ENCODE measurements around the gene FBXL14.

The FBXL14 gene

DNA sequence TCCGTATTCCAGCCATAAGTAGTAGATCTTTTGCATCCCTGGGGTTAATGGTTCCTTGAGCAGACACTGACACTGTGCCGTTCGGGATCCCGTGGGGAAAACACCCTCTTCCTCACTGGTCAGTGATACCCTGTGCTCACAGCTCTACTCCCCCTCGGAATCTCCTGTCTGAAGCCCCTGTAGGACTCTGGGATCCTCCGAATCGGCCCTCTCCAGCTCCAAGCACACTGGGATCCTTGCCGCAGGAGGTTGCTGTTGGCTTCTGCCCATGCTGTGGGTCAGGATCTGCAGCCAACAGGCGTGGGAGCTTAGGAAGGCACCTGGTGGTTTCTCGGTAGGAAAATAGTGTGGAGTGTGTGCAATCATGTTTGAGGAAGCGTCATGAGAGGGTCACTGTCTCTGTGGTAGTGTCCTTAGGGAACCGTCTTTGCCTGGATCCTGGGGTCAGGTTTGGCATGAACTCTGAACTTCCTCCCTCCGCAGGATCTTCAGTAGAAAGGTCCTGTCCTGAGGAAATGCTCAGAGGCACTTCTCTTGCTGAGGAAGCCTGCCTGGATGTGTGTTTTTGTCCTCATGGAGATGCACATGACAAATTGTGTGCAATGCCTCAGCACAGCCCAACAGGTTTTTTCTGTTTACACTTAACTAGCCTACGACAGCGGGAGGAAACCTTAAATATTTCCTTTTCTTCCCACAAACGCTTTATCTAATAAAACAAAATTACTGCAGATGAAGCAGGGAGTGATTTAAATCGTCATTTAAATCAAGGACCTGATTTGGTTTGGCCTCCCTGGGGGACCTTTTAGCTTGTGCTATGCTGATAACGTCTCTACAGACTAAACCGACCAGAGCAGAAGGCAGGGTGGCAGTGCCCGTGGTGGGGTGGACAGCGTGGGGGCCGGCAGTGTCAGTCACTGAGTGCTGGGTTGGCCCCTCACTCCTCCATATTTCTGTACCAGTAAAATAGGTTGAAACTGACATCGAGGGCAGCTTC, 18.7 kb downstream of the FBXL14 start:
- Histone ChIP-seq H3K36me3 (ENCODE audit: control insufficient read depth in 1 of 2, insufficient read depth in 2 of 2, low read length in 2 of 2) (no peaks in the 10 kb centered on the region), H3K27me3 (ENCODE audit: low read depth, low read length) (no peaks in the 10 kb centered on the region), H3K4me3 (ENCODE audit: low read depth in 1 of 2, low read length in 2 of 2) (peak overlapping the region; percentile 7 to 43), H3K9me3 (ENCODE audit: control insufficient read depth in 1 of 2, low read length in 2 of 2) (no peaks in the 10 kb centered on the region), H3K4me1 (ENCODE audit: control insufficient read depth in 1 of 2, insufficient read depth in 2 of 2, low read length in 2 of 2) (peaks cover 0 to 22% of the 10 kb centered on the region in 2 donors), H3K27ac (ENCODE audit: low read length) (no peak overlapping the region)

GRCh38 chr12:1574865-1575259, 19.5 kb downstream of the FBXL14 start:
- H3K27ac ChIP-seq (ENCODE audit: low read length), result no peak overlapping the region
- H3K9me3 ChIP-seq (ENCODE audit: control insufficient read depth in 1 of 2, low read length in 2 of 2), result no peaks in the 10 kb centered on the region
- no peak overlapping the region for H3K4me3 ChIP-seq (ENCODE audit: low read depth in 1 of 2, low read length in 2 of 2)
- H3K4me1 ChIP-seq (ENCODE audit: control insufficient read depth in 1 of 2, insufficient read depth in 2 of 2, low read length in 2 of 2), result peaks cover 0 to 22% of the 10 kb centered on the region in 2 donors
- no peaks in the 10 kb centered on the region for H3K36me3 ChIP-seq (ENCODE audit: control insufficient read depth in 1 of 2, insufficient read depth in 2 of 2, low read length in 2 of 2)
- no peaks in the 10 kb centered on the region for H3K27me3 ChIP-seq (ENCODE audit: low read depth, low read length)

GRCh38 chr12:1573960-1574864, 20.2 kb downstream of the FBXL14 start:
- H3K9me3 ChIP-seq (ENCODE audit: control insufficient read depth in 1 of 2, low read length in 2 of 2), result no peaks in the 10 kb centered on the region
- no peak overlapping the region for H3K27ac ChIP-seq (ENCODE audit: low read length)
- peaks cover 0 to 22% of the 10 kb centered on the region in 2 donors for H3K4me1 ChIP-seq (ENCODE audit: control insufficient read depth in 1 of 2, insufficient read depth in 2 of 2, low read length in 2 of 2)
- H3K27me3 ChIP-seq (ENCODE audit: low read depth, low read length), result no peaks in the 10 kb centered on the region
- H3K36me3 ChIP-seq (ENCODE audit: control insufficient read depth in 1 of 2, insufficient read depth in 2 of 2, low read length in 2 of 2), result no peaks in the 10 kb centered on the region
- H3K4me3 ChIP-seq (ENCODE audit: low read depth in 1 of 2, low read length in 2 of 2), result no peak overlapping the region

- Histone ChIP-seq H3K9me3 (ENCODE audit: control insufficient read depth in 1 of 2, low read length in 2 of 2) (no peaks in the 10 kb centered on the region), H3K27ac (ENCODE audit: low read length) (no peak overlapping the region), H3K27me3 (ENCODE audit: low read depth, low read length) (no peaks in the 10 kb centered on the region), H3K36me3 (ENCODE audit: control insufficient read depth in 1 of 2, insufficient read depth in 2 of 2, low read length in 2 of 2) (no peaks in the 10 kb centered on the region), H3K4me1 (ENCODE audit: control insufficient read depth in 1 of 2, insufficient read depth in 2 of 2, low read length in 2 of 2) (peaks cover 0 to 22% of the 10 kb centered on the region in 2 donors), H3K4me3 (ENCODE audit: low read depth in 1 of 2, low read length in 2 of 2) (no peak overlapping the region)
Measured at GRCh38 chr12:1572731-1573130, 21.6 kb downstream of the FBXL14 start.

DNA sequence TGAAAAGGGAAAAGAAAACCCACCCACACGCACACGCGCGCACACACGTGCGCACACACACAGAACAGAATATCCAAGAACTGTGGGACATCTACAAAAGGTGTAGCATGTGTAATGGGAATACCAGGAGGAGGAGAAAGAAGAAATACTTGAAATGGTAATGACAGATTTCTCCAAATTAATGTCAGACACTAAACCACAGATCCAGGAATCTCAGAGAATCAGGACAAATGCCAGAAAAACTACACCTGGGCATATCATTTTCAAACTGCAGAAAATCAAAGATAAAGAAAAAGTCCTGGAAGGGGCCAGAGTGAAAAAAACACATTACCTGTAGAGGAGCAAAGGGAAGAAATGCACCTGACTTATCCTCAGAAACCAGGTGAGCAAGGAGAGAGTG, 26.5 kb downstream of the FBXL14 start:
- no peak overlapping the region for H3K27ac ChIP-seq (ENCODE audit: low read length)
- H3K9me3 ChIP-seq (ENCODE audit: control insufficient read depth in 1 of 2, low read length in 2 of 2), result no peaks in the 10 kb centered on the region
- H3K4me3 ChIP-seq (ENCODE audit: low read depth in 1 of 2, low read length in 2 of 2), result no peak overlapping the region
- H3K27me3 ChIP-seq (ENCODE audit: low read depth, low read length), result no peaks in the 10 kb centered on the region
- no peaks in the 10 kb centered on the region for H3K4me1 ChIP-seq (ENCODE audit: control insufficient read depth in 1 of 2, insufficient read depth in 2 of 2, low read length in 2 of 2)
- H3K36me3 ChIP-seq (ENCODE audit: control insufficient read depth in 1 of 2, insufficient read depth in 2 of 2, low read length in 2 of 2), result peaks cover 0 to 4% of the 10 kb centered on the region in 2 donors

DNA sequence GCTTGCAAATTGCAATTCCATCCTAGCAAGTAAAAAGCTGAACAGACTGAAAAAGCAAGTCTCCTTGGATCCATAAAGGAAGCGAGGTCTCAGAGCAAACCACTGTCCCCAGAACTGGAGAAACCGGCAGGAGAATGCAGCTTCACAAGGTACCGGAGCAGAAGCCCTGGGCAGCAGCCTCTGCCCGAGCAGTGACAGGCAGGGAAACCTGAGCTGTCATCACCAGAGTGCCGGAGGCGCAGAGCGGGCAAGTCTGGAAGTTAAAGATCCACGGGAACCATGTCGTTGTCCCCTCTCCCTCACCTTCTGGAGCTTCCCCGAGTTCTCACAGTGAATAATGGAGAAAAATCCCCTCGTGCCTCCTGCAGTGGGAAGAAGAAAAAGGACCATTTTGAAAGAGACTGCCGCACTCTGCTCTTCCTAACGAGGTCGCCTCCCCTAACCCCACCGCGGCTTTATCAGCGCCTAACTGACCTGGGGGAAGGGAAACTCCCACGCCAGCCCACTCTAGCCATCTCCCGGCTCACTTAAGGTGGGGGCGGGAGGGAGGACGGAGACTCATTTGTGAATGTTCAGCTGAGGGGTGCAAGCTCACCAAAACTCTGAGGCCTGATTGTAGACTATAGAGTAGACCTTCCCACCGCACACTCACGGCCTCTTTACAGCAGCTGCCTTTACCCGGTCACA, 27.8 kb downstream of the FBXL14 start:
- Histone ChIP-seq H3K36me3 (ENCODE audit: control insufficient read depth in 1 of 2, insufficient read depth in 2 of 2, low read length in 2 of 2) (peaks cover 0 to 4% of the 10 kb centered on the region in 2 donors), H3K4me1 (ENCODE audit: control insufficient read depth in 1 of 2, insufficient read depth in 2 of 2, low read length in 2 of 2) (no peaks in the 10 kb centered on the region)

GRCh38 chr12:1565172-1565571, 29.2 kb downstream of the FBXL14 start:
- no peaks in the 10 kb centered on the region for H3K4me1 ChIP-seq (ENCODE audit: control insufficient read depth in 1 of 2, insufficient read depth in 2 of 2, low read length in 2 of 2)
- H3K27ac ChIP-seq (ENCODE audit: low read length), result no peak overlapping the region
- H3K9me3 ChIP-seq (ENCODE audit: control insufficient read depth in 1 of 2, low read length in 2 of 2), result no peaks in the 10 kb centered on the region
- no peak overlapping the region for H3K4me3 ChIP-seq (ENCODE audit: low read depth in 1 of 2, low read length in 2 of 2)
- H3K36me3 ChIP-seq (ENCODE audit: control insufficient read depth in 1 of 2, insufficient read depth in 2 of 2, low read length in 2 of 2), result peaks cover 0 to 4% of the 10 kb centered on the region in 2 donors
- no peaks in the 10 kb centered on the region for H3K27me3 ChIP-seq (ENCODE audit: low read depth, low read length)

More for the DNA sequence above, 27.8 kb downstream of the FBXL14 start:
- Histone ChIP-seq H3K4me3 (ENCODE audit: low read depth in 1 of 2, low read length in 2 of 2) (no peak overlapping the region), H3K27ac (ENCODE audit: low read length) (no peak overlapping the region), H3K27me3 (ENCODE audit: low read depth, low read length) (no peaks in the 10 kb centered on the region), H3K9me3 (ENCODE audit: control insufficient read depth in 1 of 2, low read length in 2 of 2) (no peaks in the 10 kb centered on the region)

GRCh38 chr12:1564067-1564466, 30.3 kb downstream of the FBXL14 start:
- Histone ChIP-seq H3K4me1 (ENCODE audit: control insufficient read depth in 1 of 2, insufficient read depth in 2 of 2, low read length in 2 of 2) (no peaks in the 10 kb centered on the region), H3K4me3 (ENCODE audit: low read depth in 1 of 2, low read length in 2 of 2) (no peak overlapping the region), H3K36me3 (ENCODE audit: control insufficient read depth in 1 of 2, insufficient read depth in 2 of 2, low read length in 2 of 2) (peaks cover 0 to 4% of the 10 kb centered on the region in 2 donors), H3K27ac (ENCODE audit: low read length) (no peak overlapping the region), H3K27me3 (ENCODE audit: low read depth, low read length) (no peaks in the 10 kb centered on the region), H3K9me3 (ENCODE audit: control insufficient read depth in 1 of 2, low read length in 2 of 2) (no peaks in the 10 kb centered on the region)

DNA sequence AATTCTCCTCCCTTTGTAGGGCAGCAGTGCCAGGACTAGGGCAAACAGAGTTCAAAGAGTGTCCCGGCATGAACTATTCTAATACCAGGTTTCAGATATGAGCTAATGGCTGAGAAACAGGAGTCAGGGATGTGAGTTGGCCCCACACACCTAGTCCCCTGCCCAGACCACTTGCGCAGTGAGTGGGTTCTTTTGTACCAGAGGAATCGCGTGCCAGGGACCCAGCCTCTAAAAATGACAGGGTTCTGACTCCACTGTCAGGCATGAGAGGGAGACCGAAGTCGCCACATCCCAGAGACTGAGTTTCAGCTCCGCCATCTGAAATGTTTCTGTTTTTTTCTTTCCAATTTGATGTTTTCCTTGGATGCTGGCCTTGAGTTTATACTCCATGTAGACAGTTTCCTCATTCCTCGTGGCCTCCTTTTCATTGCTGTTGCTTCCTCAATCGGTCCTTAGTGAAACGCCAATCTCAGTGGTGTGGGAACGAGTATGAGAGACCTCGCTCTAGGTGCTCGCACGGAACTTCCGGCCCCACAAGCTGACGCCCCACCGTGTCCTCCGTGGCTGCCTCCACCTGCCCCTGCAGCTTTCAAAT, 31.5 kb downstream of the FBXL14 start:
- Histone ChIP-seq H3K4me1 (ENCODE audit: control insufficient read depth in 1 of 2, insufficient read depth in 2 of 2, low read length in 2 of 2) (no peaks in the 10 kb centered on the region), H3K27ac (ENCODE audit: low read length) (no peak overlapping the region), H3K36me3 (ENCODE audit: control insufficient read depth in 1 of 2, insufficient read depth in 2 of 2, low read length in 2 of 2) (peaks cover 0 to 4% of the 10 kb centered on the region in 2 donors), H3K4me3 (ENCODE audit: low read depth in 1 of 2, low read length in 2 of 2) (no peak overlapping the region), H3K27me3 (ENCODE audit: low read depth, low read length) (no peaks in the 10 kb centered on the region), H3K9me3 (ENCODE audit: control insufficient read depth in 1 of 2, low read length in 2 of 2) (no peaks in the 10 kb centered on the region)

- H3K36me3 ChIP-seq (ENCODE audit: control insufficient read depth in 1 of 2, insufficient read depth in 2 of 2, low read length in 2 of 2), result peaks cover 0 to 4% of the 10 kb centered on the region in 2 donors
Measured at GRCh38 chr12:1560704-1561103, 33.7 kb downstream of the FBXL14 start.

More at GRCh38 chr12:1560704-1561103, 33.7 kb downstream of the FBXL14 start:
- H3K4me3 ChIP-seq (ENCODE audit: low read depth in 1 of 2, low read length in 2 of 2), result no peak overlapping the region
- no peak overlapping the region for H3K27ac ChIP-seq (ENCODE audit: low read length)
- no peaks in the 10 kb centered on the region for H3K27me3 ChIP-seq (ENCODE audit: low read depth, low read length)
- H3K4me1 ChIP-seq (ENCODE audit: control insufficient read depth in 1 of 2, insufficient read depth in 2 of 2, low read length in 2 of 2), result no peaks in the 10 kb centered on the region
- no peaks in the 10 kb centered on the region for H3K9me3 ChIP-seq (ENCODE audit: control insufficient read depth in 1 of 2, low read length in 2 of 2)
